SJSA1 (cell line): ENCODE measurements around the gene CLUH. TPM values are rescaled to one million over a fixed set of nuclear protein-coding genes. Genes with fewer than 3 reads are reported as not detected.

Experiments used
- DNase-seq, 2 experiments: peaks; one replicate each; pipeline ENCODE4 v3.0.0-alpha.2; 2015 to 2020; ENCODE audit warnings: low spot score in 2 of 2, low read depth in 1 of 2
- H3K27ac ChIP-seq: fragments of 250-450 bp; sonication (Bioruptor Pico); 2 replicates; pipeline ENCODE4 v1.5.1; 2020; ENCODE audit warnings: mild to moderate bottlenecking, moderate library complexity
- H3K27me3 ChIP-seq: fragments of 250-450 bp; sonication (Bioruptor Pico); replicated peaks from 2 replicates; pipeline ENCODE4 v1.5.1; 2020; ENCODE audit warnings: mild to moderate bottlenecking, moderate library complexity
- H3K36me3 ChIP-seq: fragments of 250-450 bp; sonication (Bioruptor Pico); 2 replicates; pipeline ENCODE4 v1.5.1; 2020; ENCODE audit warnings: mild to moderate bottlenecking
- H3K4me1 ChIP-seq: fragments of 250-450 bp; sonication (Bioruptor Pico); replicated peaks from 2 replicates; pipeline ENCODE4 v1.6.1; 2021; ENCODE audit warnings: mild to moderate bottlenecking
- H3K4me3 ChIP-seq: fragments of 250-450 bp; sonication (Bioruptor Pico); 2 replicates; pipeline ENCODE4 v1.5.1; 2020; ENCODE audit warnings: mild to moderate bottlenecking
- H3K9me3 ChIP-seq: fragments of 250-450 bp; sonication (Bioruptor Pico); replicated peaks from 2 replicates; pipeline ENCODE4 v1.5.1; 2020; ENCODE audit warnings: mild to moderate bottlenecking
- total RNA-seq: library from RNA; depleted of rRNA; stranded (reverse); fragments of >200 nt; shearing (Covaris generic); gene quantifications from 2 replicates; pipeline ENCODE4 v1.2.3, GENCODE V29; 2014; rRNA removed

The CLUH gene
- total RNA-seq: 18.9 and 27.3 TPM in 2 replicates

DNA sequence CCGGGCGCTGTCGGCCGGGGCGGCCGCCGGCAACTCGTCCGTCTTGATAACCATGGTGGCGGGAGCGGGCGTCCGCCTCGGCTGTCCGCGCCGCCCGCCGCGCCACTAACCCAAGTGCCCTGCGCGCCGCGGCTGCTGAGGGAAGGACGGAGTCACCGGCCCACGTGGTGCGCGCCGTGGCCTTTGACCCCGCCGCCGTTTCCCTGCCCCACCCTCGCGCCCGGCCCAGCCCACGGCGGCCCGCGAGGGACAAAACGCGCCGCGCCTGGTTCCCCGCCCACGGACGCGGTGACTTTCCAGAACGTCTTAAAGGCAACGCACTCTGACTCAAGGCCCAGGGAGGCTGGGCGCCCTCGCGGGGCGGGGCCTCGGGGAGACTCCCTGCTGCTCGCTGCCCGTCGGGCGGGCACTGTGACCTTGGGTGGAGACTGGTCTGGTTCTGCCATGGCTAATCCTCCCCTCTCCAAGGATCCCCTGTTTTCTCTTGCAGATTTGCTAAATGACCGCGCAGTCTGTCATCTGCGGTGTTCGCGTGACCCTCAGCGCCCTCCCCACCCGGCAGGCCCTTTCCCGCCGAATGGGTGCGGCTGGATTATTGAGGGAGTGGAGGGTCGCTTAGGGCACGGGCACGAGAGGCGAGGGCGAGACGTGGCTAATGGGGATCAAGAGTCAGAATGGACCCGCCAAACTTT, at the start of gene CLUH:
TSS of gene CLUH (minus strand) at position 157 of the 692 bp plus-strand sequence. CDS start at position 54, 103 bp downstream.
- Histone ChIP-seq H3K27me3 (no peaks in the 10 kb centered on the region), H3K4me3 (peak within 1 kb of the TSS; percentile 69), H3K9me3 (no peaks in the 10 kb centered on the region), H3K4me1 (peaks cover 20% of the 10 kb centered on the region), H3K27ac (no peak within 1 kb of the TSS), H3K36me3 (0 out of 2 replicates have a peak, but pooled peaks cover 6% of the 10 kb centered on the region)
- peak; percentile 92 for DNase-seq

- no peak overlapping the region for H3K27ac ChIP-seq
- H3K36me3 ChIP-seq: no peaks in the 10 kb centered on the region
- no peaks in the 10 kb centered on the region for H3K4me1 ChIP-seq
- no peak overlapping the region for H3K4me3 ChIP-seq
- H3K9me3 ChIP-seq: no peaks in the 10 kb centered on the region
- DNase-seq: no peak
- peaks cover 31% of the 10 kb centered on the region for H3K27me3 ChIP-seq
Observed at GRCh38 chr17:2758870-2759269, 47.3 kb upstream of the CLUH start.

DNA sequence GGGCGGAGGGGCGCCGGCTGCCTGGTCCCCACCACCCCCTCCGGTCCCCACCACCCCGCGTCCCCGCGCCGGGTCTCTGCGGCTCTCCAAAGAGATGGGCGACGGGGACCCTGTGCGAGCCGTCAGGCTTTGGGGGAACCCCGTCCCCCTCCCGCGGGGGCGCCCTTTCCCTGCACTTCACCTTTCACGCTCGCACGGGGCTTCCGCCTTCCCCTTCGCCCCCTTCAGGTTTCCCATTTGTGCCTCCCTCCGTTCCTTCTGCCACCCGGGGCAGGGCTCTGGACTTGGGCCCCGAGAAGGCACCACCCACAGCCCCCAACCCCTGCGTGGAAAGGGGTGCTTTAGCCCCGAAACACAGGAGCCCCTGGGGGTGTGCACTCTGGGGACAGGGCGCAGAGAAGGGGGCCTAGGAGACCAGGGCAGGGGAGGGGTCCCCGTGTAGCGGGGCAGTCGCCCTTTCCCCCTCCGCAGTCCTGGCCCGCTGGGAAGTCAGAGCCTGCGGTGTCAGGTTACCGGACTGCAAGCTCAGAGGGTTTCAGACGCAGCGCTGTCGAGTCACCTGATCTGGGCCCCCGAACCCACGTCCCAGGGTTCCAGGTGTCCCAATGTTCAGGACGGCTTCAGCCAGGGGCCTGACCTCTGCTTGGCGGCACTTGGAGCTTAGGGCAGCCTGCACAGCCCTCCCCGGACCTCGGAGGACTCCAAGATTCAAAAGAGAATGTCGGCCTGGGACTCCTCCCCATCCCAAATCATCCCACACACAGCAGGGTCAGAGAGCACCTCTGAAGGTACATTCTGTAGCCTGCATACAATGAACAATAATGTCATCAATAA, 44.5 kb upstream of the CLUH start:
- Histone ChIP-seq H3K9me3 (no peaks in the 10 kb centered on the region), H3K4me3 (no peak overlapping the region), H3K27me3 (peaks cover 26% of the 10 kb centered on the region), H3K4me1 (no peaks in the 10 kb centered on the region), H3K36me3 (no peaks in the 10 kb centered on the region), H3K27ac (no peak overlapping the region)
- DNase-seq: no peak

DNA sequence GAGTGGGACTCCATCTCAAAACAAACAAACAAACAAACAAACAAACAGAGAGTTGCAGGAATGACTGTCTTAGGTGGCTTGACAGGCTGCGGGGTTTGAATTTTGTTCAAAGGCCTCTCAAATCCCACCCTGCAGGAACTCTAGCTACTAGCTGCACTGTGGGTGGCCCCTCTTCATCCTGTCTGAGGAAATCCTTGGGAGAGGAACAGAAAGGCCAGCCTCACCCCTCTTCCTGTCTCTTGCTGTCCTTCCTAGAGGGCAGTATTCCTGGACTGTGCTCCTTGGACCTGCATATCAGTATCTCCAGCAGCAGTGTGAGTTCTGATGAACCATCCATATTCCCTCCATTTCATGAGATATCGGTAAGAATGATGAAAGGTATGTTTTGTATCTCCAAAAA, 39.9 kb upstream of the CLUH start:
- Histone ChIP-seq H3K4me1 (no peaks in the 10 kb centered on the region; the same call in 1 of the 2 replicates), H3K27me3 (peaks cover 44% of the 10 kb centered on the region), H3K4me3 (no peak overlapping the region), H3K27ac (no peak overlapping the region), H3K9me3 (no peaks in the 10 kb centered on the region), H3K36me3 (no peaks in the 10 kb centered on the region)
- no peak for DNase-seq

DNA sequence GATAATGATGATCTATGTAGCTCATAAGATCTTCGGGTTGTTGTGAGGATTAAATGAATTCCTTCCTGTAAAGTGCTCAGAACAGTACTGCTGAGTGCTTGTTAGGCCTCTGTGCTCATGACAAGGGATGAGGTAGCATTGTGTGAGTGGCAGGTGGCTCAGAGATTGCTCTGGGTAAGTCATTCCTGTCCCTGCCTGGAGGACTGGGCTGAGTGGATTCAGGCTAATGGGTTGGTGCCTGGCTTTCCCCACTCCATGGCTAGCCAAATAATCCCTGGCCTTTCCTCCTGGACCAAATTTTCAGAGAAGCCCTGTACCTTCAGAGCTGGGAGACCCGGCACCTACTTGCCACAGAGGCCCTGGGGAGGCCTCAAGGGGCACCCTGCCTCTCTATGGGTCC, 39.2 kb upstream of the CLUH start:
- Histone ChIP-seq H3K27me3 (peaks cover 42% of the 10 kb centered on the region), H3K4me3 (no peak overlapping the region), H3K27ac (no peak overlapping the region), H3K36me3 (no peaks in the 10 kb centered on the region), H3K9me3 (no peaks in the 10 kb centered on the region), H3K4me1 (no peaks in the 10 kb centered on the region; the same call in 1 of the 2 replicates)
- no peak for DNase-seq

- no peak overlapping the region for H3K27ac ChIP-seq
- DNase-seq: peak; percentile 60 to 66
- H3K4me3 ChIP-seq: no peak overlapping the region
- H3K9me3 ChIP-seq: no peaks in the 10 kb centered on the region
- no peaks in the 10 kb centered on the region for H3K36me3 ChIP-seq
- H3K27me3 ChIP-seq: peaks cover 42% of the 10 kb centered on the region
- H3K4me1 ChIP-seq: no peaks in the 10 kb centered on the region; the same call in 1 of the 2 replicates
Observed at GRCh38 chr17:2749784-2750181, 38.2 kb upstream of the CLUH start.

- no peak for DNase-seq
- Histone ChIP-seq H3K36me3 (no peaks in the 10 kb centered on the region), H3K4me1 (no peaks in the 10 kb centered on the region; the same call in 1 of the 2 replicates), H3K4me3 (no peak within 1 kb of the TSS), H3K9me3 (no peaks in the 10 kb centered on the region), H3K27ac (no peak within 1 kb of the TSS), H3K27me3 (peaks cover 45% of the 10 kb centered on the region)
Observed at GRCh38 chr17:2749058-2749783, 37.7 kb upstream of the CLUH start, which contains the start of gene CCDC92B. Gene CCDC92B (minus strand): TSS chr17:2749652. CDS start chr17:2735145, 14,507 bp downstream.

- Histone ChIP-seq H3K9me3 (no peaks in the 10 kb centered on the region), H3K27me3 (peaks cover 45% of the 10 kb centered on the region), H3K4me1 (no peaks in the 10 kb centered on the region; the same call in 1 of the 2 replicates), H3K4me3 (no peak overlapping the region), H3K36me3 (no peaks in the 10 kb centered on the region), H3K27ac (no peak overlapping the region)
- DNase-seq: no peak
Observed at GRCh38 chr17:2745317-2746037, 33.9 kb upstream of the CLUH start.

DNA sequence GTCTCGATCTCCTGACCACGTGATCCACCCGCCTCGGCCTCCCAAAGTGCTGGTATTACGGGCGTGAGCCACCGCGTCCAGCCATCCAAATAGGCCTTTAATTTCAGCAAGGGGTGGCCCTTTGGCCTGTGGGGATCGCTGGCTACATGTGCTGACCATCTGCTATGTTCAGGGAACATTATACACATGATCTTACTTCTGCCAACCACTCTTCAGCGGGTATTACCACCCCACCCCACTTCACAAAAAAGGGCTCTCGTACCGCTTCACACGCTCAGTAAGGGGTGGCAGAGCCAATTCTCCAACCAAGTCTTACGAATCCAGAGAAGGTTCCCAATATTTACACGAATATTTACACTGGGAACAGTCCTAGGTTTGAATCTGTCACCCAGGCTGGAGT, 26.1 kb upstream of the CLUH start:
- Histone ChIP-seq H3K27me3 (no peaks in the 10 kb centered on the region; the same call in 1 of the 2 replicates), H3K4me1 (no peaks in the 10 kb centered on the region), H3K4me3 (no peak overlapping the region), H3K27ac (no peak overlapping the region), H3K36me3 (no peaks in the 10 kb centered on the region), H3K9me3 (no peaks in the 10 kb centered on the region)
- DNase-seq: no peak

DNA sequence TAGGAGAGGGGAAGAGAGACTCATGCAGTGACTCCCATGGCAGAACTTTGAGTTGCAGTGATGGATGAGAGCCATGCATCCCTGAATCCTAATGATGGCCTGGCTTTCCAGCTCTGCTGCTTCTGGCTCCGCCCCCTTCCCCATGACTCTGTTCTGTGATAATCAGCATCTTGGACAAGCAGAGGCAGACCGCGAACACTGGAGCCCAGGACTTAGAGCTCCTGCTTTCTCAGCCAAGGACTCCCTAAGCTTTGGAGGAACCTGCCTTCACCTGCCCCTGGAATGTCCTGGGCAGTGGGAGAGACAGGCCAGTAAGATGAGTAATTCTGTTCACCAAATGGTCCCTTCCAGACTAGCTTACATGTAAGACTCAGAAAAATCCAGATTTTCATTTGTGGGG, 25.4 kb upstream of the CLUH start:
- H3K4me1 ChIP-seq: no peaks in the 10 kb centered on the region
- H3K27ac ChIP-seq: no peak overlapping the region
- no peaks in the 10 kb centered on the region for H3K36me3 ChIP-seq
- H3K9me3 ChIP-seq: no peaks in the 10 kb centered on the region
- no peak for DNase-seq
- H3K27me3 ChIP-seq: no peaks in the 10 kb centered on the region; the same call in 1 of the 2 replicates
- H3K4me3 ChIP-seq: no peak overlapping the region

GRCh38 chr17:2735896-2736295, 24.3 kb upstream of the CLUH start:
- Histone ChIP-seq H3K36me3 (no peaks in the 10 kb centered on the region), H3K9me3 (no peaks in the 10 kb centered on the region), H3K27me3 (peaks cover 4% of the 10 kb centered on the region), H3K4me3 (no peak overlapping the region), H3K27ac (no peak overlapping the region), H3K4me1 (no peaks in the 10 kb centered on the region)
- DNase-seq: no peak

DNA sequence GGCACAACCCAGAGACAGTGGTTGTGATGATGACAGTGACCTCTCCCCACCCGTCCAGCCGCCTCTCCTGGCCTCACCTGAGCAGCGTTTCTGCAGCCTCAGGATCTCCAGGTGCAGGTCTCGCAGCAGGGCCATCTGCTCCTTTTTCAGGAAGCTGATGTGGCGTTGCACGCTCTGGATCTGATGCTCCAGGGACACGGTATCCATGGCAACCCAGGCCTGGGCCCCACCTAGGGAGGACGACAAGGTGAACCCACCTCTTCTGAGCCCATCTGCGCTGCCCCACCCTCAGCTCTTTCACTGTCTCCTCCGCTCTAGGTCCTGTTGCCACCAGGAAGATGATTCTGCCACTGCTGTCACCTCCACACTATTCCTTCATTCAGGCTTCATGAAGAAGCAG, 23.4 kb upstream of the CLUH start:
- Histone ChIP-seq H3K9me3 (no peaks in the 10 kb centered on the region), H3K27ac (no peak overlapping the region), H3K27me3 (peaks cover 10% of the 10 kb centered on the region), H3K4me1 (no peaks in the 10 kb centered on the region), H3K4me3 (no peak overlapping the region), H3K36me3 (no peaks in the 10 kb centered on the region)
- no peak for DNase-seq

DNA sequence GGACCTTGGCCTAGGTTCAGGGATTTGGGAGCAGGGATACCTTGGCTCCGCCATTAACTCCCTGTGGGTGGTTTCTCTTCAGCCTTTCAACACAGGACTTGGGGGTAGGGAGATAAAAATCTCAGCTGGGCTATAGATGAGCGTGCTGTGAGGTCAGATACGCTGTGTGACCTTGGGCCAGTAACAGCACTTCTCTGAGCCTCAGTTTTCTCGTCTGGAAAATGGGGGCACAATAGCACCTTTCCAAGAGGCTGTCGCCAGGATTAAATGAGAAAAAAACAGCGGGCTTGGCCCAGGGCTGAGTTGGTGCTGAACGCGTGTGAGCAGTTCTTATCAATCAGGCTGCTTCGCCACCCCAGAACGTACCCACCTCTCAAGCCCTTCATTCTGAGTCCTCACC, 20.2 kb upstream of the CLUH start:
- no peak overlapping the region for H3K4me3 ChIP-seq
- no peak for DNase-seq

More for the DNA sequence above, 20.2 kb upstream of the CLUH start:
- Histone ChIP-seq H3K27me3 (peaks cover 20% of the 10 kb centered on the region), H3K9me3 (no peaks in the 10 kb centered on the region), H3K4me1 (no peaks in the 10 kb centered on the region), H3K36me3 (no peaks in the 10 kb centered on the region), H3K27ac (no peak overlapping the region)
